ENCODE results near the gene WNT5B.

DNA sequence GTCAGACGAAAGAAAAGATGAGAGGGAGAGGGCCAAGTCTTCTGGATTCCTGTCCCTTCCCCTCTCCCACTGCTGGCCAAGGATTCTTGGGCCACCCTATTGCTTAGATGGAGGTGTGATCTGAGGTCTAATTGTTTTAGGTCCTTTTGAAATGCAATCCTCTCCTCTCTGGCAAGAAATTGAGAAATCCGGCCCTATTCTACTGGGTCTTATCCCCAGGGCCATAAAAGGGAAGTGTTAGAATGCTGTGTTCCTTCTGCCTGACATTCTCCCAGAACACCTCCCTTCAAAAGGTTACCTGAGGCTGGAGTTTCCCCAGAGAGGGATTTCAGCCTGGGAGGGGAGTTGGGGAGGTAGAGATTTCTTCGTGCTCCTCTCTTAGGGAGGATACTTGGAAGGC is 4.4 kb downstream of the WNT5B start:
- TF ChIP-seq, protein P1, sequence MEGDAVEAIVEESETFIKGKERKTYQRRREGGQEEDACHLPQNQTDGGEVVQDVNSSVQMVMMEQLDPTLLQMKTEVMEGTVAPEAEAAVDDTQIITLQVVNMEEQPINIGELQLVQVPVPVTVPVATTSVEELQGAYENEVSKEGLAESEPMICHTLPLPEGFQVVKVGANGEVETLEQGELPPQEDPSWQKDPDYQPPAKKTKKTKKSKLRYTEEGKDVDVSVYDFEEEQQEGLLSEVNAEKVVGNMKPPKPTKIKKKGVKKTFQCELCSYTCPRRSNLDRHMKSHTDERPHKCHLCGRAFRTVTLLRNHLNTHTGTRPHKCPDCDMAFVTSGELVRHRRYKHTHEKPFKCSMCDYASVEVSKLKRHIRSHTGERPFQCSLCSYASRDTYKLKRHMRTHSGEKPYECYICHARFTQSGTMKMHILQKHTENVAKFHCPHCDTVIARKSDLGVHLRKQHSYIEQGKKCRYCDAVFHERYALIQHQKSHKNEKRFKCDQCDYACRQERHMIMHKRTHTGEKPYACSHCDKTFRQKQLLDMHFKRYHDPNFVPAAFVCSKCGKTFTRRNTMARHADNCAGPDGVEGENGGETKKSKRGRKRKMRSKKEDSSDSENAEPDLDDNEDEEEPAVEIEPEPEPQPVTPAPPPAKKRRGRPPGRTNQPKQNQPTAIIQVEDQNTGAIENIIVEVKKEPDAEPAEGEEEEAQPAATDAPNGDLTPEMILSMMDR (IDR thresholded peaks at IDR 0.05) = no peak
- no peak for TF ChIP-seq POLR2A (IDR thresholded peaks at IDR 0.05)

All from Peyer's patch (tissue), 4 donors.